Gastroesophageal sphincter (tissue), 3 donors: ENCODE results near the gene OSGEP.

Experiments used
- EP300 ChIP-seq: sonication (generic); formaldehyde crosslinking; IDR thresholded peaks from one replicate; pipeline ENCODE4 v1.6.1; 2017; ENCODE audit warnings: antibody characterized with exemption, mild to moderate bottlenecking
- POLR2AphosphoS5 ChIP-seq: sonication (generic); formaldehyde crosslinking; IDR thresholded peaks from one replicate; pipeline ENCODE4 v1.6.1; 2017; ENCODE audit warnings: antibody characterized with exemption
- TF ChIP-seq, protein P1 (sequence below), 4 experiments: fragments of 200-600 bp in 2 of 4; fragments of 450-650 bp in 2 of 4; sonication (generic) in 1 of 4; IDR thresholded peaks; one replicate each; pipeline ENCODE4 v1.5.1; 2017 to 2019; ENCODE audit warnings: antibody characterized with exemption in 4 of 4, mild to moderate bottlenecking in 2 of 4, moderate library complexity in 2 of 4

DNA sequence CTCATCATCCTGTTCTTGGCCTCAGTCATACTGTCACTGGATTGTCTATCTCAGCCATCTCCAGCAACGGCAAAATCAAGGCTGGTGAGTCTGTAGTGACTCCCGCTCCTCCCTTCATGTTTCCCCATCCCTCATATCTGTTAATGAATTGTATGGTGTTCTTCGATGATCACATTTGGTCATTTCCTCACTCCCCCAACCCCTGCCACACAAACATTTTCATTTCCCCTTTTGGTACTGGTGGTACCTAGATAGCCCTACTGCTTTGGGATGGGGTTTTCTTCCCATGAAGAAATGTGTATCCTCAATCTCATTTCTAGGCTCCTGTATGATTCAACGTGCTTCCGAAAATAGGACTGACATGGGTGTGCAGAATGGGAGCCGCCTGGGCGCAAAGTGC, 15.9 kb downstream of the OSGEP start:
- TF ChIP-seq, protein P1, sequence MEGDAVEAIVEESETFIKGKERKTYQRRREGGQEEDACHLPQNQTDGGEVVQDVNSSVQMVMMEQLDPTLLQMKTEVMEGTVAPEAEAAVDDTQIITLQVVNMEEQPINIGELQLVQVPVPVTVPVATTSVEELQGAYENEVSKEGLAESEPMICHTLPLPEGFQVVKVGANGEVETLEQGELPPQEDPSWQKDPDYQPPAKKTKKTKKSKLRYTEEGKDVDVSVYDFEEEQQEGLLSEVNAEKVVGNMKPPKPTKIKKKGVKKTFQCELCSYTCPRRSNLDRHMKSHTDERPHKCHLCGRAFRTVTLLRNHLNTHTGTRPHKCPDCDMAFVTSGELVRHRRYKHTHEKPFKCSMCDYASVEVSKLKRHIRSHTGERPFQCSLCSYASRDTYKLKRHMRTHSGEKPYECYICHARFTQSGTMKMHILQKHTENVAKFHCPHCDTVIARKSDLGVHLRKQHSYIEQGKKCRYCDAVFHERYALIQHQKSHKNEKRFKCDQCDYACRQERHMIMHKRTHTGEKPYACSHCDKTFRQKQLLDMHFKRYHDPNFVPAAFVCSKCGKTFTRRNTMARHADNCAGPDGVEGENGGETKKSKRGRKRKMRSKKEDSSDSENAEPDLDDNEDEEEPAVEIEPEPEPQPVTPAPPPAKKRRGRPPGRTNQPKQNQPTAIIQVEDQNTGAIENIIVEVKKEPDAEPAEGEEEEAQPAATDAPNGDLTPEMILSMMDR (IDR thresholded peaks at IDR 0.05): no peak
- TF ChIP-seq EP300 (no peak), POLR2AphosphoS5 (no peak)
